Inferior parietal cortex (tissue), 1 donor: Measurements from ENCODE around the gene PIP5KL1.

Experiments
- DNase-seq: peaks from one replicate; pipeline ENCODE4 v3.0.0-alpha.2; 2016; ENCODE audit errors: extremely low spot score

Gene PIP5KL1

DNA sequence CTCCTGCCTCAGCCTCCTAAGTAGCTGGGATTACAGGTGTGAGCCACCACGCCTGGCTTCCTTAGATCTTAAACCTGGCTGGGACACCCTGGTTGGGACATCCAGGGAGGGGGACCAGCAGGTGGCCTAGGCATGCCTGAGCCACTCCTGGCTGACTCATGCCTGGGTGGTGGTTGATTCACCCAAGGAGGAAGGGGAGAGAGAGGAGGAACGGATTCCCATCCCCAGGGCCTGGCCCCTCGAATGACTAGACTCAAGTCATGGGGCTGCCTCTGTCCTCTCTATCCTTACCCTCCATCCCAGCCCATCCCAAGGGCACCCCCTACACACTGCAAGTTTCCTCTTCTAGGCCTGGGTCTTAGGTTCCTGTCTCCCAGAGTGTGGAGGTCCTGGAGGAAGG, 37.5 kb upstream of the PIP5KL1 start:
- no peak for DNase-seq

DNA sequence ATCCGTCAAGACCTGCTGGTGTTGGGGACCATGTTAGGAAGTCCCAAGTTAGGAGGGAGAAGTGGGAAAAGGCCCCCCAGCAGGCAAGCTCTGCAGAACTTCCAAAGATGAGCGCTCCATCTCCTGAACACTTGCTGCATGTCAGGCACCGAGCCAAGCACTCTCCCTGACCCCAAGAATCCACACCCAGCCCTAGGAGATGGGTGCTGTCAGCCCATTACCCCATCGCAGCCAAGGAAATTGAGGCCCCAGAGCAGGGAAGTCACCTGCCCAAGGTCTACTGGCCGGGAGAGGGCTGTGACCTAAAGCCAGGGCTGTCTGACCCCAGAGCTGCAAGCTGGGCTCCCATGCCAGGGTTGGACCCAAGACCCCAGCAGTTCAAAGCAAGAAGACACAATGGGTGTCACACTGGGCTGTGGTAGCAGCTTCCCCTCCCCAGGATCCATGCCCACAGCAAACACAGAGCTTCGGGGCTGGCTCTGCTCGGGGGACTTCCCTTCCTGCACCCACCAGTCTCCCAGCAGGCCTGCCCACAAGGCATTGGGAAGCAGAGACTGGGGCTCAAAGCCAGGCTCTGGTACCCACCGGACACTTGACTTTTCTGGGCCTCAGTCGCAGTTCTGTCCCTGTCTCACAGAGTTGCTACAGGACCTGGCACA, 36.7 kb upstream of the PIP5KL1 start:
- no peak for DNase-seq

DNA sequence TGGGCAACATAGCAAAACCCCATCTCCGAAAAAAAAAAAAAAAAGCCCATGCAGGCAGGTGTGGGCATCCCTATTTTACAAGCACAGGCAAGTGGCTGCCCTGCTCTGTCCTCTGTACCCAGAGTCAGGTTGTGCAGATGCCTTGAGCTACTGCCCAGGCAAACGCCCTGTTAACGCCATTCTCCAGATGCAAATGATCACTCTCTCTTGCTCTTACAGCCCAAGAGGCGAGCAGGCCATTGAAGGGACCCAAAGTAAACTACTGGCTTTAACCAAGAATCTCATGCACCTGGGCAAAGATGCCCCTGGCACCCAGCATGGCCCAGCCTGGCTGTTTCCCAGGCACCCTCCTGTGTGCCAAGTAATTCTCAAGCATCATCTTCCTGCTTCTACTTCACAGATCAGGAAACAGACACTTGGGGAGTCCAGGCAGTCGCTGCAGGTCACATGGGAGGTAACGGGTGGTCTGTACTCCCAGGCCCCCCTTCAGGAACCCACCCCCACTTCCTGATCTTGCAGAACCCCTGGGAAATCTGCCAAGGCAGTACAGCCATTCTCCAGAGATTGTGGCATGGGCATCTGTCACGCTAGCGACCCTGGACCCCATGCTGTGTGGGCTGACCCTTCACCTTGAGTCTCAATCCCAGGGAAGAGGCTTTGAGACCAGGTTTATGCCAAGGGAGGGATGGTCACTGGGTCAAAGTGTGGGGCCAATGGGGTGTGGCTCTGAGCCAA, 36.0 kb upstream of the PIP5KL1 start:
- DNase-seq: no peak

DNA sequence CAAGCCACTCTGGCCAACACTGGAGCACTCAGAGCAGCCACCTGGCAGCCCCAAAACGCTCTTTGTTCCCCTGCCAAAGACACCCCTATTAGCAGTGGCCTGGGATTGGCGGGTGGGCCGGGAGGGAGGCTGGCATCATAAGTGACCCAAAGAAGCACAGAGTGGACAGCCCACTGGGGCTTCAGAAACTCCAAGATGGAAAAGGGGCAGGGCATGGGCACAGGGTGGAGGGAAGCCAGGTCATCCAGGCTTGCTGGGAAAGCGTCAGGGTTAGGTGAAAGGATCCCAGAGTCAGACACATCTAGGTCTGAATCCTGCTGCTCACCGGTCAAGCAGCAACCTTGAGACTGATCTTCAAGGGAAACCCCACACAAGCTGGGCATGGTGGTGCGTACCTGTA, 35.4 kb upstream of the PIP5KL1 start:
- DNase-seq: no peak

DNA sequence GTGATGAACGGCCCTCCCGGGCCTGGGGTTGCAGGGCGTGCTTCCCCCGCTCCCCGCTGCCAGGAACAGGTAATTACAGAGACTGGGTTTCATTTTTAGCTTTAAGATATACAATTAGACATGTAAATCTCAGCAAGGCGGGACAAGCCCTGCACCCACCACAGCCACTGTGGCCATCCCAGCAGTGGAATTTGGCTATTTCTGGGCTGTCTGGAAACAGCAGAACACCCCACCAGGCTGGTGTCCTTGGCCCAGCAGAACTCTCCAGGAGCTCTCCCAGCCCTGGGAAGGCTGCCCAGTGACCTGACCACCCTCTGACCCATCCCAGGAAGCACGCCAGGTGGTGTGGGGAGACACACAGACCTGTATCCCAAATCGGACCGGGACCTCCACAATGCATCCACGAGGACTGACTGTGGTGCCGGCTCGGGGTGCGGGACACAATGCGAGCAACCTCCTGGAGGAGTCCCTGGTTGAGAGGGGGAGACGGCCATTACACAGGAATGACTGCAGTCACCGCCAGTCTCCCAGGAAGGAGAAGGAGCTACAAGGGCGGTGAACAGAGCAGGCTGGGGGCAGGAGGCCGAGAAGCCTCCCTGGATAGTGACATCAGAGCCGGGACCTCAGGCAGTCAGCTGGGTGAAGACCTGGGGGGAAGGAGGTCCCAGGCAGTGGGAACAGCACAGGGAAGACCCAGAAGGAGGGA, 32.9 kb upstream of the PIP5KL1 start:
- no peak for DNase-seq

DNA sequence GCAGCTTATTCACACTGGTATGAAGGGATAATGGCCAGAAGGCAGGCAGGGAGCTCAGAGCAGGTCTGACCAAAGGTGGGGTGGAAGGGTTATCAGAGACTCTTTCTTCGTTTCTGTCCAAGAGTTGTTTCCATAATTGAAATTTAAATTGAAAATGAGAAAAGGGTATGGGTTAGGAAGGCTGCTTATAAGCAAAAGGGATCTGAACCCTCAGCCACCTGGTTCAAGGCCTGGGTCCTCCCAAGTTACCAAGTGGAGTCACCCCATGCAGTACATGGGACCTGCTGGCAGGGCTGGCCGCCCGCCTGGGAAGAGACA, 32.4 kb upstream of the PIP5KL1 start:
- DNase-seq: no peak

DNA sequence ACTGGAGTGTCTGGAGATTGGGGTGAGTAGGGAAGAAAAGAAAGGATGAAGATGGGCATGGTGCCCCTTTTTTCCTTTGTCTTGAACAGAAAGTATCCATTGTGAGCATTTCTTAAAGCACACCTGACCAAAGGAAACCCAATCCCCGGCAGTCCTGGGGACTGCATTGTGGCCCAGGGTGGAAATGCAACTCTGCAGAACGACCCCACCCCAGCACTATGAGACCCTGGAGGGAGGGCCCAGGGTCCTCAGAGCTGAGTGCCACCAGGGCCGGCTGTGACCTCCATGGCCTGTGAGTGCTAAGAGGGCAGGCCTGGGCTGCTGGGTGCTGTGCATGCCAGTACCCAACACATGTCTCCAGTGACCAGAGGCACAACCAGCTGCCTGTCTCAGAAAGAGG, 31.7 kb upstream of the PIP5KL1 start:
- no peak for DNase-seq

DNA sequence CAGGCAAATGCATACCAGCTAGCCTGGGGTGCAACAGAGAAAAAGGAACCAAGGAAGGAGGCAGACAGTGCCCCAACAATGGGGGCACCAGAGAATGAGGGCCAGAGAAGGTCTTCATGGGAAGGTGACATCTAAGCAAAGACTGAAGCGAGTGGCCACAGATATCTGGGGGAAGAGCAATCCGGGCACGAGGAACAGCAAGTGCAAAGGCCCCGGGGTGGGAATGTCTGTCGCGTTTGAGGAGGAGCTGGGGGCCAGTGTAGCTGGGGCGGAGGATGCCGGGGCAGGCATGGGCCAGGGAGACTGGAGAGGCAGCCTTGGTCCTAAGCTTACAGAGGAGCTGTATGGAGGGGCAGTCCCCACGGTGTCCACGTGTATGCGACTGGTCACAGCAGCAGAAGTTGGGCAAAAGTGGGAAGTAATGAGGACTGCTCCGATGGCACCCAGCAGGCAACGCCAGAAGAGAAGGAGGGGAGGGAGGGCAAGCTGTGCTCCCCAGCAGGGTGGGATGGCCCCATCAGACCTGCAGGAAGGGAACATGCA, 31.1 kb upstream of the PIP5KL1 start:
- no peak for DNase-seq

DNA sequence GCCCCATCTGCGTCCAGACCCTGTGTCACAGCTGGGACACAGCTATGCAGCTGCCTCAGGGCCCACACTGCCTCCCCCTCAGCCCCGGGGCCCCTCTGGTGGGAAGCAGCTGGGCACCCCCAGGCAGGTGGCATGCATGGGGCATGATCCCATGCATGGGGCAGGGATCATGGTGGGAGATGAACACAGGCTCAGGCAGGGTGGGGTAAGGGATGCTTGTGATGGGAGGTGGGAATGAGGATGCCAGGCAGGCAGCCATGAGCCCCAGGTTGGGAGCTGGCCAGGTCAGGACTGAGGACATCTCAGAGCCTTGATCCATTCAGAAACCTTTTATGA, 30.5 kb upstream of the PIP5KL1 start:
- no peak for DNase-seq

DNA sequence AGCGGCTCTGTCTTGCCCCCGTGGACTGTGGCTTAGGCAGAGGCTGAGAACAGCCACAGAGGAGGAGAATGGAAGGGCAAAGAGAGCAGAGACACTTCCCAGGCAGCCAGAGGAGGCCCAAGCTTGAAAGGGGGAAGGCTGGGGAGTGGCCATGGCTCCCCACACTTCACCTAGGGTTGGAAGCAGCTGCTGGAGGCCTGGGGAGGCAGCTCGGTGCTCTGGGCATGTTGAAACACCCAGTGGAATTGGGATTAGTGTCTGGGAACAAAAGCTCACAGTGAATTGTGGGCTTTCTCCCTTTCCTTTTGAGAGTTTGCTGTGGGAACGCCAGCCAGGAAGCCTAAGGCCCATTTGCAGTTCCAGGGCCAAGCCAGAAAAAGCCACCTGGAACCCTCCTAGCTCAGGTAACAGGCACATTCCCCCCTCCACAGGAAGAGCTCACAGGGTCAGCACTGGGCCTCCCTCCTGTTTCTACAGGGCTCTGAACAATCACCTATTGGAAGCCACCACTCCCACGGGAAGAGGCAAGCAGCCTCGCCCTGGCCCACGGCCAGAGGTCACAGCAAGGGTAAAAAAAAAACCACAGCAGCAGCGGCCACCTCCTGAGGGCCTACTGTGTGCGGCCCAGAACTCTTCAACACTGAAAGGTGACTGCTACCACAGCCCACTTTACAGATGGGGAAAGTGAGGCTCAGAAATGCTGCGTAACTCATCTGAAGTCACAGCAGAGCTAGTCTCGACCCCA, 30.0 kb upstream of the PIP5KL1 start:
- DNase-seq: no peak

DNA sequence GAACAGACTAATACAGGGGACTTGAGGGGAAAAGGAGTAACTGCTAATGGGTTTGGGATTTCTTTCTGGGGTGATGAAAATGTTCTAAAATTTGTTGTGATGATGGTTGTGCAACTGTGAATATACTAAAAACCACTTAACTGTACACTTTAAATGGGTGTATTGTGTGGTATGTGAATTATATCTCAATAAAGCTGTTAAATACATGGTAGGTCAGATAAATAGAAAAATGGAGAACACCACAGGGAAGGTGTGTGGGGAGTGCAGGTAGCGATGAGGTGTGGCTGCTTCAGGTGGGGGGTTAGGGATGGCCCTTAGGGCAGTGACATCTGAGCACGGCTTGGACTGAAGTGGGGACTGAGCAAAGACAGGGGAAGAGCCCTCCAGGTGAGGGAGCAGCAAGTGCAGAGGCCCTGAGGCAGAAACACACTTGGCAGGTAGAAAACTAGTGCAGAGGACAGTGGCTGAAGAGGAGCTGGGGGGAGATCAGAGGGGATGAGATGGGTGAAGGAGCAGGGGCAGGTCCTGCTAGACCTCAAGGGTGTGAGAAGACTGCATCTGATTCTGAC, 29.3 kb upstream of the PIP5KL1 start:
- DNase-seq: no peak

DNA sequence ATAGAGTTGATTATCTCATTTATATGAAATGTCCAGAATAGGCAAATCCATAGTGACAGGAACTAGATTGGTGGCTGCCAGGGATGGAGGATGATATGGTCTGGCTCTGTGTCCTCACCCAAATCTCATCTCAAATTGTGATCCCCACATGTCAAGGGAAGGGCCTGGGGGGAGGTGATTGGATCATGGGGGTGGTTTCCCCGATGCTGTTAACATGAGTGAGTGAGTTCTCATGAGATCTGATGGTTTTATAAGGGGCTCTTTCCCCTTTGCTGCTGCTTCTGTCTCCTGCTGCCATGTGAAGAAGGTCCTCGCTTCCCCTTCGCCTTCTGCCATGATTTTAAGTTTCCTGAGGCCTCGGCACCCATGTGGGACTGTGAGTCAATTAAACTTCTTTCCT, 28.8 kb upstream of the PIP5KL1 start:
- no peak for DNase-seq

DNA sequence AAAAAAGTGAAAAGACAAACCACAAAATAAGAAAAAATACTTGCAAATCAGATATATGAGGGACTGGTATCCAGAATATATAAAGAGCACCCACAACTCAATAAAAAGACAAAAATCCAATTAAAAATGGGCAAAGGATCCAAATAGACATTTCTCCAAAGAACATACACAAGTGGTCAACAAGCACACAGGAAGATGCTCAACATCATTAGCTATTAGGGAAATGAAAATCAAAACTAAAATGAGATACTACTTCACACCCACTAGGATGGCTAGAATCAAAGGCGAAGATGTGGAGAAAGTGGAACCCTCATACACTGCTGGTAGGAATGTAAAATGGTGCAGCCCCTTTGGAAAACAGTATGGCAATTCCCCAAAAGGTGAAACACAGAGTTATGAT, 28.2 kb upstream of the PIP5KL1 start:
- DNase-seq: no peak

DNA sequence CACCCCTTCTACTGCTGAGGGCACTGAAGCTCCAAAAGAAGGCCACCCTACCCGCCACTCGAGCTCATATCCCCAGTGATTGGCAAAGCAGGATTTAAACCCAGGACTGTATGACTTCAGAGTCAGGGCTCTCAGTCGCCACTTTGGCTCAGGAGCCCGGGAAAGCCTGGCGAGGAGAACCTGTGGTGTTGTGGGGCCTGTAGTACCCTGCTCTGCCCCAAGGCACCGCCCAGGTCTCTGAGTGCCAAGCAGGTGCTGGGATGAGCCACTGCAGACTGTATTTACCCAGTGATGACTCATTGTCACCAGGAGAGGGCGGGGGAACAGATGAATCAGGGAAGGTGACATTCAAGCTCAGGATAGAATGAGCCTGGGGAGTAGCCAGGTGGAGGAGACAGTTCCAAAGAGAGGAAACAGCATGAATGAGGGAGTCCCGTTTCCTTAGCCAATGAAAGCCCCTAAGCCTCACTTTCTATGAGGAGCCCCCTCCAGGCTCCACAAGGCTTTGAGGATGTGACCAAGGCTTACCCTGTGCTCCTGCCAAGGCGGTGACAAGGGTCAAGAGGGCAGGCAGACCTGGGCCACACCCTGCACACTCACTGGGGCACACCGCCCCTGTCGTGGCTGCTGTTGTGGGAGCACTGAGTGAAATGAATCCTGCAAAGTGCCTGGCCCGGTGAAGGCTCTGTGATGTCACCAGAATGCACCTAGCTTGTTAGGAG, 24.9 kb upstream of the PIP5KL1 start:
- no peak for DNase-seq

DNA sequence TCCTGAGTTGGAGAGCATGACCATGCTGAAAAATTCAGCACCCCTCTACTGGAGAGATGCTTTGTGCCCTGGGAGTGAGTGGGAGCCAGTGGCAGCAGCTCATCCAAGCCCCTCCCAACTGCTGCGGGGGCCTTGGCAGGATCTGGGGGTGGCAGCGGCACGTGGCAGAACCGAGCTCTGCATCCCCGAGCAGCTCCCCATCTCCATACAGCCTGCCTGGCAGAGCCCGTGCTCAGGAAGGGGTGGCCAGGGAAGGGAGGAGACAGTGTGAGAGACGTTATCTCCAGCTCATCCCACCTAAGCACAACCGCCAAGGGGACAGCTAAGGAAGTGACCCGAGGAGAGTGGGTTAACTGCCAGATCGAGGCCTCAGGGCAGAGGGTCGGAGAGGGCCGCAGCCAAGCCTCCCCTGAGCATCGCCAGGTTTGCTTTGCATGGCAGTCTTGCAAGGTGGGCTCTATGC, 24.3 kb upstream of the PIP5KL1 start:
- DNase-seq: no peak

DNA sequence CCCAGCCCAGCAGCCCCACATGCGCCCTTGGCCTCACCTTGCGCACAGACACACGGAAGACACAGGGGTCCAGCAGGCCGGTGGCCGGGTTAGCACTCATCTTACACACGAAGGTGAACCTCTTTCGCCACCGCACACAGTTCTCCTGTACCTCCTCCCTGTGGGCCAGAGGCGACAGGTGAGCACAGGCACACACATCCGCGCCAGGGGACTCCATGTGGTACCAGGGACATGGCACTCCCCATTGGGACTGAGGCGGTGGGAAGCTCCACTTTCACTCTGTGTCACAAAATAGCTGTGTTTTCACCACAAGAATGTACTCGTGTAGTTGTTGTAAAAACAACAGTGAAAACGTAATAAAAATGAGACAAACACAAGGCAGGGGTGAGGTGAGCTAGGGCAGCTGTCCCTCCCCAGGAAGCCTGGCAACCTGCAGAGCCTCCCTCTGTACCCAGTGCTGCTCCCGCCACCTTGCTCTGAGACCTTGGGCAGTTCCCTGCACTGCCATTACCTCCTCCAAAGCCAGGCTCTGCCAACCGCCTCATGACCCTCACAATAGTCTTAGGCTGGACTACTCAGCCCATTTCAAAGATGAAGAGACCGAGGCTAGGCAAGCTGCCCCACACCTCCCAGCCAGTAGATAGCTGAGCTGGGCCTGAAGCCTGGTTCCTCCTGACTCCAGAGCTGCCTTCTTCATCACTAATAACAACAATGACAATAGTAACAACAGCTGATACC, 23.4 kb upstream of the PIP5KL1 start:
- no peak for DNase-seq

DNA sequence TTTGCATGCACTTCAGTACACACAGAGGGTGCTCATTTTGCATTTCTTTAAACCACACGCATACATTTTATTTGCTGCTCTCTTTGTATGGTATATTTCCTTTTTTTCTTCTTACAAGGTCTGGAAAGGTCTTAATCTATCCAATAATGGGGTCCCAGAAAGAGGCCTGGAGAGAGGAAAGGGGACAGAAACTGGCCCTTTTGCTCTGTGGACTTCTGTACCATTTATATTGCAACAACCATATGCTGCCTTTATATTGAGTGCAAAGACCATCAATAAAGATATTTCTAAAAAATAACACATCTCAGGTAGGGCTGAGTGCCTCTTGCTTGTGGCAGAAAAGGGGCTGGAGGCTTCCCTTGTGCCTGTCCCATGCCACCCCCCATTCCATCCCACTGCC, 22.6 kb upstream of the PIP5KL1 start:
- no peak for DNase-seq

DNA sequence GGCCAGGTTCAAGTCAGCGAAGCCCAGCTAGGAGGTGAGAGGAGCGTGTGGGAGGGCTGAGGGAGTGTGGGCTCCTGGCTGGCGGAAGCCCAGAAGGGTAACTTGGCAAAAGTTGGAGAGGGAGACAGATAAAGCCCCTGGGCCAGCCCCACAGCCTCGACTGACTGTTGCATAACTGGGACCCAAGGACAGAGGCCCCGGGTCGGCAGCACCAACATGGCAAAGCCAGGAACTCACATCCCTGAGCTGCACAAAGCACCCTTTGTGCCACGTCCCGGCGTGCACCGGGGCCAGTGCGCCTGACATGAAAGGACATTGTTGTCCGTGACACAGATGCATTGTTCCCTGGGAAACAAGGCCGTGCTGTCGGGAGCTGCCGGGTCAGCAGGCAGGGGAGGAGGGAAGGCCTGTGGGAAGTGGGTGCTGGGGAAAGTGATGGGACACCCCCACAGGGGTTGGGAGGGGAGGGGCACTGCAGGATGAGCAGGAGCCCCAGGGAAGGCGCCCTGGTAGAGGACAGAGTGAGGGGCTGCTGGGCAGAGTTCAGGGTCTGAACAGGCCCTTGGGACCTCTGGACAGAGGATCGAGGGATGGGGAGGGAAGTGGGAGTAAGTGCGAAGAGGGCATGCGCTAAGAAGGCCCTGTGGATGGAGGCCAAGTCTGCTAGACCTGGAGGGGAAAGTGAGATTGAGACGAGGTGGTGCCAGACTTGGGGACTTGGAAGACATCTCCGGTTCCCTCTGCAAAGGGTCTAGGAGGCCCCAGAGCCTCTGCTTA, 20.1 kb upstream of the PIP5KL1 start:
- peak; percentile 92 for DNase-seq

DNA sequence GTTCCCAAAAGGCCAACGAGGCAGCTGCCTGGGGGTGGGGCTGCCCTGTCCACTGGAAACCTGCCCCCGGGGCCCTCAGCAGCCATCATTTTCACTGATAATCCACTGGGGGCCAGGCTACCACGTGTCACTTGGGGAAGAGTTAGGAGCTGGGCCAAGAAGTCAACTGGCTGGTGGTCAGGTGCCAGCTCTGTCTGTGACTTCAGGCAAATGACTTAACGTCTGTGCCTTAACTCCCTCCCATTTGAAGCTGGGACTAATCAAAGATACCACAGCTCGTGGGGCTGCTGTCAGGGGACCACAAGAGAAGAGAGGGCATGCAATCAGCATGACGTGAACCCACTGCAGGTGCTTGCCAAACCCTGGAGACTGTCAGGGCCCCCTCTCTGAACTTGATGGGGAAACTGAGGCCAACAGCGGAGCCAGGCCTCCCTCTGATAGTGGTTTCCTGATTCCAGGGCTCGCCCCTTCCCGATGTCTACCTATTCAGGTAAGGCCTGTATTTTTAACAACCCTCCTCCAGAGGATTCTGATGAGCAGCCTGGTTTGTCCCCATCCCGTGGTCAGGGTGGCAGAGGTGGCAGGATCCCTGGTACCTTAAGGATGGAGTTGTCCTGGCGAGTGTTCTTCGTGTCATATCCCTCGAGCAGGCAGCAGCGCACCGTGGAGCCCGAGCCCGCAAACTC, 19.4 kb upstream of the PIP5KL1 start:
- peak; percentile 71 for DNase-seq
